ENCODE data around the gene MANBA.
"Not testable (repeated sequence)": the region's sequence is repeated elsewhere in the genome, so short reads cannot be mapped to it uniquely, and the experiment has no call there.

The MANBA gene

GRCh38 chr4:102619021-102619420 is 141.7 kb downstream of the MANBA start:
- DNase-seq: not testable (repeated sequence)

- no peak for DNase-seq
Measured at GRCh38 chr4:102616636-102617035, 144.1 kb downstream of the MANBA start.

GRCh38 chr4:102614801-102615200 is 146.0 kb downstream of the MANBA start:
- DNase-seq: no peak

GRCh38 chr4:102612824-102613366 is 147.9 kb downstream of the MANBA start:
- DNase-seq: no peak

- DNase-seq: no peak
Measured at GRCh38 chr4:102612210-102612609, 148.6 kb downstream of the MANBA start.

- DNase-seq: no peak
Measured at GRCh38 chr4:102610476-102610875, 150.3 kb downstream of the MANBA start.

- no peak for DNase-seq
Measured at GRCh38 chr4:102610007-102610406, 150.8 kb downstream of the MANBA start.

- DNase-seq: peak; percentile 31
Measured at GRCh38 chr4:102608190-102608589, 152.6 kb downstream of the MANBA start.

GRCh38 chr4:102606846-102607450 is 153.8 kb downstream of the MANBA start:
- DNase-seq: no peak

- DNase-seq: no peak
Measured at GRCh38 chr4:102606261-102606660, 154.5 kb downstream of the MANBA start.

GRCh38 chr4:102604222-102604940 is 156.4 kb downstream of the MANBA start:
- DNase-seq: no peak

GRCh38 chr4:102601586-102602227 is 159.1 kb downstream of the MANBA start:
- DNase-seq: no peak

GRCh38 chr4:102600689-102601088 is 160.1 kb downstream of the MANBA start:
- DNase-seq: no peak

GRCh38 chr4:102599886-102600285 is 160.9 kb downstream of the MANBA start:
- DNase-seq: no peak

GRCh38 chr4:102599455-102599854 is 161.3 kb downstream of the MANBA start:
- no peak for DNase-seq

GRCh38 chr4:102598762-102599374 is 161.9 kb downstream of the MANBA start:
- no peak for DNase-seq

- DNase-seq: no peak
Measured at GRCh38 chr4:102598086-102598761, 162.5 kb downstream of the MANBA start.

- no peak for DNase-seq
Measured at GRCh38 chr4:102596532-102596931, 164.2 kb downstream of the MANBA start.

GRCh38 chr4:102594000-102594399 is 166.8 kb downstream of the MANBA start:
- DNase-seq: no peak

- DNase-seq: no peak
Measured at GRCh38 chr4:102593147-102593546, 167.6 kb downstream of the MANBA start.

GRCh38 chr4:102592256-102592655 is 168.5 kb downstream of the MANBA start:
- no peak for DNase-seq

- no peak for DNase-seq
Measured at GRCh38 chr4:102589743-102590142, 171.0 kb downstream of the MANBA start.

GRCh38 chr4:102586644-102587021 is 174.1 kb downstream of the MANBA start:
- no peak for DNase-seq

Measured in fibroblast of skin of right biceps (primary cell).